Upper lobe of right lung (tissue), 1 donor: ENCODE measurements around the gene REN. TPM values are rescaled to one million over a fixed set of nuclear protein-coding genes. Genes with fewer than 3 reads are reported as not detected.
A peak's percentile ranks its signal among the peaks of the same experiment; 100 is the strongest.

Source experiments
- ATAC-seq: fragments of 200-7000 bp; cut with Tn5 transposase; one replicate; pipeline ENCODE4 v1.9.1; 2020; ENCODE audit warnings: mild to moderate bottlenecking, moderate library complexity
- DNase-seq: peaks from one replicate; pipeline ENCODE4 v3.0.0-alpha.2; 2020
- H3K27ac ChIP-seq: fragments of 200-600 bp; one replicate; pipeline ENCODE4 v1.8.0; 2022
- H3K27me3 ChIP-seq: fragments of 200-600 bp; one replicate; pipeline ENCODE4 v1.8.0; 2022; ENCODE audit warnings: mild to moderate bottlenecking
- H3K36me3 ChIP-seq: fragments of 200-600 bp; one replicate; pipeline ENCODE4 v1.8.0; 2022
- H3K4me1 ChIP-seq: fragments of 200-600 bp; one replicate; pipeline ENCODE4 v1.8.0; 2022
- H3K4me3 ChIP-seq: fragments of 200-600 bp; one replicate; pipeline ENCODE4 v1.8.0; 2022; ENCODE audit warnings: mild to moderate bottlenecking
- H3K9me3 ChIP-seq: fragments of 200-600 bp; one replicate; pipeline ENCODE4 v1.8.0; 2022
- intact Hi-C: fragments of 100-400 bp; cut with DNase I; formaldehyde crosslinking; loops from one replicate; pipeline ENCODE4 v1.11.0; 2022
- total RNA-seq: library from RNA; stranded (reverse); fragmentation: NEBNext Ultra II Directional; extraction: Animal tissue kit (Norgen Biotek cat#: 25700); gene quantifications from one replicate; pipeline ENCODE4 v1.2.1, GENCODE V29; 2021
- TF ChIP-seq, protein P1 (sequence below): fragments of 200-600 bp; IDR thresholded peaks from one replicate; pipeline ENCODE4 v1.8.0; 2022; ENCODE audit warnings: antibody characterized with exemption
- donor health status: DM: no; HTN: yes; CAD: no; lungs with severe emphysema.

Gene REN
- total RNA-seq, 1 donor from 2014 or later = 0.81 TPM

DNA sequence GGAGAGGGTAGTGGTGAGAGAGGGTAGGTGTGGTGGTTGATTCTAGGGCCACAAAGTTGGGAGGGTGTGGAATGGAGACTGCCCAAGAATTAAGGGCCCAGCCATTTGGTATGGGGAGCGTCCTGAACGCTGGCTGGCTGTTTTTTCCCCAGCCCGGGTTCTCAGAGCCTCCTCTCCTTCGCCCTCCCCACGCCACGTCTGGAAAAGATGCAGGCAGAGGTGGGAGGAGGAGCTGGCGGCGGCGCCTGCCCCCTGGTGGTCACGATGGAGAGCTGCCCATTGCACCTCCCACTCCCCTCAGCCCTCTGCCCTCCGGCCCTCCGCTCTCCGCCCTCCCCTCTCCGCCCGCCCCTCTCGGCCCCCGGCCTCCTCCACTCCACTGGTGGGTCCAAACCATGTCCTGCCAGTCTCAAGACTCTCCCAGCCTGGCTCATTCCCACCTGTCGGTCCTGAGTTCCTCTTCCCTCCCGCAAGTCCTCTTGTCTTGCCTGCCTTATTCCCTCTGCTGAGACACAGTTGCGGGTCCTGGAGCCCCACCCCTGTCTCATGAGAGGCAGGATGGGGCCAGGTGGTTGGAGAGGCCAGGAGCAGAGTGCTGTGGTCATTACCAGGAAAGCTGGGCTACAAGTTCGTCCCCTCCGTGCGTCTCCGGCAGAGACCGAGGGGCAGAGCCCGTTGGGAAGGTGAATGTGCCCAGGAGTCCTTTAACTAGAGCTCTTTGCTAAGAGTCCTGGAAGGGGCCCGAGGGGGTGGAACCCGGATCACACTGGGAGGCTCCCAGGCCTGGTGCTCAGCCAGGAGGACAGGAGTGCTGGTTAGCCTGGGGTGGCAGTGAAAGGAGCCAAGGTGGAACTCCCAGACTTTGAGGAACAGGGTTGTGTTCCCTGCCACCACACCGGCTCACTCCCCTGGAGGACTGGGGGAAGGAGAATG is 36.9 kb downstream of the REN start:
- Histone ChIP-seq H3K27me3 (no peaks in the 10 kb centered on the region), H3K4me1 (peaks cover 13% of the 10 kb centered on the region), H3K36me3 (peaks cover 31% of the 10 kb centered on the region), H3K4me3 (peak overlapping the region; percentile 25), H3K9me3 (no peaks in the 10 kb centered on the region), H3K27ac (peak overlapping the region; percentile 6)
- TF ChIP-seq, protein P1, sequence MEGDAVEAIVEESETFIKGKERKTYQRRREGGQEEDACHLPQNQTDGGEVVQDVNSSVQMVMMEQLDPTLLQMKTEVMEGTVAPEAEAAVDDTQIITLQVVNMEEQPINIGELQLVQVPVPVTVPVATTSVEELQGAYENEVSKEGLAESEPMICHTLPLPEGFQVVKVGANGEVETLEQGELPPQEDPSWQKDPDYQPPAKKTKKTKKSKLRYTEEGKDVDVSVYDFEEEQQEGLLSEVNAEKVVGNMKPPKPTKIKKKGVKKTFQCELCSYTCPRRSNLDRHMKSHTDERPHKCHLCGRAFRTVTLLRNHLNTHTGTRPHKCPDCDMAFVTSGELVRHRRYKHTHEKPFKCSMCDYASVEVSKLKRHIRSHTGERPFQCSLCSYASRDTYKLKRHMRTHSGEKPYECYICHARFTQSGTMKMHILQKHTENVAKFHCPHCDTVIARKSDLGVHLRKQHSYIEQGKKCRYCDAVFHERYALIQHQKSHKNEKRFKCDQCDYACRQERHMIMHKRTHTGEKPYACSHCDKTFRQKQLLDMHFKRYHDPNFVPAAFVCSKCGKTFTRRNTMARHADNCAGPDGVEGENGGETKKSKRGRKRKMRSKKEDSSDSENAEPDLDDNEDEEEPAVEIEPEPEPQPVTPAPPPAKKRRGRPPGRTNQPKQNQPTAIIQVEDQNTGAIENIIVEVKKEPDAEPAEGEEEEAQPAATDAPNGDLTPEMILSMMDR = peak; percentile 91
- peak; percentile 90 for DNase-seq
- intact Hi-C loops = loop anchor here (2.0 to 5.0 kb wide), 2 partner anchors 52 to 258 kb away; no protein-coding TSS in a partner anchor
- peak; percentile 90 for ATAC-seq

GRCh38 chr1:204128464-204128963 is 37.6 kb downstream of the REN start:
- H3K27ac ChIP-seq = peak overlapping the region; percentile 6
- H3K4me3 ChIP-seq = peak overlapping the region; percentile 25
- DNase-seq (no peak), ATAC-seq (no peak)
- H3K36me3 ChIP-seq = peaks cover 38% of the 10 kb centered on the region
- TF ChIP-seq, protein P1 = no peak
- H3K27me3 ChIP-seq = no peaks in the 10 kb centered on the region
- no peaks in the 10 kb centered on the region for H3K9me3 ChIP-seq
- H3K4me1 ChIP-seq = peaks cover 13% of the 10 kb centered on the region
- intact Hi-C loops = loop anchor here (2.0 to 5.0 kb wide), 2 partner anchors 51 to 258 kb away; no protein-coding TSS in a partner anchor

DNA sequence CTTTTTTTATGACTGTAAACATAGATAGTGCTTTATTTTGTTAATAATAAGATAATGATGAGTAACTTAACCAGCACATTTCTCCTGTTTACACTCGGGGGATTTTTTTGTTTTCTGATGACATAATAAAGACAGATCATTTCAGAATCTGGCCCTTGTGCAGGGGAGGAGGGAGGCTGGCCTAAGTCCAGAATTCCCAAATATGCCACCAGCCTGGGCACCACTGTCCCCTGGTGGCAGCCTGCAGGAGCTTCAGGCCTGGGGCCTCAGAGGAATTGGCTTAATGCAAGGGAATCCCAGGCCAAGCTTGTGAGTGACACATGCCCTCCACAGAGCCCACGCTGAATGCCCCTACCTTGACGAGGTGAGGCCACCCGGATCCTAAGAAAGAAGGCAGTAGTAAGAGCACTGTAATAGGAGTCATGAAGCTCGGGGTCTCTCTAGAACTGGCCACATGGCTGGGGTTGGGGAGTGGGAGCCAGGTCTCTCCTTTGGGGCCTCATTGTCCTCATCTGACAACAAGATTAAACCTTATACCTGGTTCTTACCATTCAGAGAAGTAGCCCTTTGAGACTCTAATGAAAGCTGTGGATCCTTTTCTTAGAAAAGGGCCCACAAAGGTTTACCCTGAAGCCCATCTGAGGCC is 38.4 kb downstream of the REN start:
- Histone ChIP-seq H3K27me3 (no peaks in the 10 kb centered on the region), H3K9me3 (no peaks in the 10 kb centered on the region), H3K4me1 (peaks cover 13% of the 10 kb centered on the region), H3K36me3 (peaks cover 43% of the 10 kb centered on the region), H3K27ac (no peak overlapping the region), H3K4me3 (no peak overlapping the region)
- TF ChIP-seq, protein P1 = peak; percentile 95
- DNase-seq = peak; percentile 76
- intact Hi-C loops = loop anchor here (2.0 to 5.0 kb wide), 2 partner anchors 50 to 257 kb away; no protein-coding TSS in a partner anchor
- peak; percentile 71 for ATAC-seq

GRCh38 chr1:204126956-204127355 is 39.2 kb downstream of the REN start:
- intact Hi-C loops = loop anchor here (5.0 kb wide), 1 partner anchor 50 kb away; no protein-coding TSS in a partner anchor
- Histone ChIP-seq H3K27me3 (no peaks in the 10 kb centered on the region), H3K9me3 (no peaks in the 10 kb centered on the region), H3K4me1 (peaks cover 13% of the 10 kb centered on the region), H3K27ac (peak overlapping the region; percentile 51), H3K36me3 (peaks cover 51% of the 10 kb centered on the region), H3K4me3 (no peak overlapping the region)
- TF ChIP-seq, protein P1 = no peak
- DNase-seq = no peak
- ATAC-seq = no peak

DNA sequence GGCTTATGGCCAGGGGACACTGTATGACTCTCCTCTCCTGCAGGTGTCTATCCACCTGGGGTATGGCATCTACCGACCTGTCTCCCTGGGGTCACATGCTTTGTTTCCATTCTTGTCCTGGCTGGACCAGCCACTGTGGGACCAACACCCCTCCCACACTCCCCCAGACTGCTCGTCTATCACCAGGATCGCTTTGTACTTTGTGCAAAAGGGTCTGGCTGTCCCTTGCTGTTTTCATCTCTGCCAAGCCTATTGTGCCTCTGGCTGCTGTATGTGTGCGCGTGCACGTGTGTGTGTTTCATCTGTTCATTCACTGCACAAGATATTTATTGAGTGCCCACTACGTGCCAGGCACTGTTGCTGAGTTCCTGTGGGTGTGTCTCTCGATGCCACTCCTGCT is 39.8 kb downstream of the REN start:
- H3K27ac ChIP-seq = peak overlapping the region; percentile 51
- TF ChIP-seq, protein P1 = no peak
- peaks cover 13% of the 10 kb centered on the region for H3K4me1 ChIP-seq
- H3K36me3 ChIP-seq = peaks cover 57% of the 10 kb centered on the region
- H3K27me3 ChIP-seq = no peaks in the 10 kb centered on the region
- intact Hi-C loops = loop anchor here (5.0 kb wide), 1 partner anchor 49 kb away; no protein-coding TSS in a partner anchor
- ATAC-seq (no peak), DNase-seq (no peak)
- no peak overlapping the region for H3K4me3 ChIP-seq
- H3K9me3 ChIP-seq = no peaks in the 10 kb centered on the region
